Skin of body (tissue), 2 donors: Measurements from ENCODE around the gene CD2BP2. TPM values are rescaled to one million over a fixed set of nuclear protein-coding genes. Genes with fewer than 3 reads are reported as not detected.
"Not testable (repeated sequence)": the region's sequence is repeated elsewhere in the genome, so short reads cannot be mapped to it uniquely, and the experiment has no call there.

Experiments
- DNase-seq: peaks from one replicate; lab custom pipeline; 2025; lab: John Stamatoyannopoulos, UW
- total RNA-seq: library from RNA; depleted of rRNA; stranded (reverse); fragments of >200 nt; gene quantifications from one replicate; pipeline ENCODE4 v1.2.3, GENCODE V29; 2014

Gene CD2BP2
- total RNA-seq, 1 donor from 2014 or later, result 17.0 TPM

DNA sequence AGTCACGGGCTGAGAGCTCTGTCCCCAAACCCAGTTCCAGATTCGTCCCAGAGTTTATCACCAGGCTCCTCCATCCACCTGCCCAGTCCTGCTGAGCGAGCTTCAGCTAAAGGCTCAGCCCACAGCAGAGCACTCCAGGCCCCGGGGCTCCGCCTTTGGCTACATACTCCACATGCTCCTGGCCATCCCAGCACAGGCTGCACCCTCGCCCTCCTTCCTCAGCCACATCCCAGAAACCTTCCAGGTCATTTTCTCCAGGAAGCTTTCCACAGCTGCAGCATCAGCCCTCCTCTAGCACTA lies 4.7 kb upstream of the CD2BP2 start:
- DNase-seq, result no peak

DNA sequence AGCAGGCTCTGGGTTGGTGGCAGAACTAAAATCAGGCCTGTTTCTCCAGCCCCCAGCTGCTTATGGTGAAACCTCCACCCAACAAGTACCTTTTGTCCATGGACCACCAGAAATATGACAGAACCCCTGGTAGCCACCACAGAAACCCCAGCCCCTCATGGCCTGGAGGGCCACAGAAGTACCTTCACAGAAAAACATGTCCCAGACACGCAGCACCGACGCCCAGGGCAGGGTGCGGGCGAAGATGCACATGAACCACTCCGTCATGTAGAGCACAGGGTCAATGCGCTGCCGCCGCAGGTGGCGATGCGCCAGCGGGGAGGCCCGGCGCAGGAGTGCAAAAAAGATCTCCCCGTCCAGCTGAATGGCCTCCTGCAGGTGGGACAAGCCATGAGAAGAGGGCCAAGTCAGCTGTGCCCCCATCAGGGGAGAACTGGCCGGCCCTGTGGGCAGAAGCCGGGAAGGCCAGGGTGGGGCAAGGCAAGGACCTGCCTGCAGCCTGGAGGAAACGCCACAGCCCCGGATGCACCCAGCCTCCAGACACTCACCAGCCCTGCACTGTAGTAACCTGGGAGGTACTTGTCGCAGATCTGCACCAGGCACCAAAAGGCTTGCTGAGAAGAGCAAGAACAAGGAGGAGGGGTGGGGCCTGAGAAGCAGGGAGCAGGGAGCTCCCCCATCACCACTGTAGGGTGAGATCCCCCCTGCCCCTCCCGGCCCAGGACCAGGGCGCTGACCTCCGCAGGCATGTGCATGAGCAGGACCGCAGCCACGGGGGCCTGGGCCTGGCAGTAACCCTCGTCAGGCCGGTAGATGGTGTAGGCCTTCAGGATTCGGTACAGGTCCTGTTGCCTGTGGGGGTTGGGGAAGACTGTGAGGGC lies 4.1 kb upstream of the CD2BP2 start:
- DNase-seq, result no peak

DNA sequence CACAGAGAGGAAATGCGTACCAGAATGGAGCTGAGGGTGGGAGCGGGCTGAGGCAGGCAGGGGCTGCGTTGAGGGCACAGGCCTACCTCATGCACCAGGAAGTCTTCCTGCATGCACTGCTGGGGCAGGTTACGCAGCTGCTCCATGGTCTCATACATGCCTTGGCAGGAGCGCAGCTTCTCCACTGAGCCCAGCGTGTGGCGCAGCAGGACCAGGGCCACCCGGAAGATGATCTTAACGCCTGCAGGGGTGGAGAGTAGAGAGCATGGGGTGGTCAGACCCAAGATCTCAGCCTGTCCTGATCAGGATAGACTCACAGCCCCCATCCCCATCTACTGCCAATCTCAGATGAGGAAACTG lies 3.4 kb upstream of the CD2BP2 start:
- no peak for DNase-seq

DNA sequence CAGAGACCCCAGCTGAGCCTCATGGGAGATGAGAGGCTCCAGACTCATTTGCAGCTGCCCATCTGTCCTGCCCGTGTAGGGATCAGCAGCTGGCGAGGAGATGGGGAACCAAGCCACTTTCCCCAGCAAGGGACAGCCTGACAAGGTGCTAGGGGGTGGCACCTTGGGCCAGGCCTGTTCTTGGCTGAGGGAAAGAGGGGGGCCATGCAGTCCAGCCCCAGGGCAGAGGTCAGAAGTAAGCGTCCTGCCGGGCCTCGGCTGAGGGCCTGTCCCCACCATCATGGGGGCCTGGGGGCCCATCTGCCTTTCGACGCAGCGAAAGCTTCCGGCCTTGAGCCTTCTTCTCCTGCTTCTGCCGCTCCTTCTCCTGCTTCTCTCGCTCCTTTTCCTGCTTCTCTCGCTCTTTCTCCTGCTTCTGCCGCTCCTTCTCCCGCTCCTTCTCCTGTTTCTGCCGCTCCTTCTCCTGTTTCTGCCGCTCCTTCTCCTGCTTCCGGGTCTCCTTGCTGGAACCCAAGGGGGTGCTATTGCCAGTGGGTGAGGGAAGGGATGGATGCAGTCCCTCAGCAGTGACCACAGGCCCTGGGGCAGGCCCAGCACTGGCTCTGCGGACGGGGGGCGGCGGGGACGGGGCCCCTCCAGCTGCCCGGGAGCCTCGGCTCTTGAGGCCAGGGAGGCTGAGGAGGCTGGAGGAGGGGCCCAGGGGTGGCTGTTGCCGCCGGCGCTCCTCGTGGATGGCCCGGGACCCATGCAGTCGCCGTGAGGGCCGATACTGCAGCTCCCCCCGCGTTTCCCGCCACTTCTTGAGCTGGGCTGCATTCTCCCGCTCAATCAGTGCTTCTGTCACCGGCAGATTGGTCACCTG lies 2.8 kb upstream of the CD2BP2 start:
- DNase-seq, result no peak

DNA sequence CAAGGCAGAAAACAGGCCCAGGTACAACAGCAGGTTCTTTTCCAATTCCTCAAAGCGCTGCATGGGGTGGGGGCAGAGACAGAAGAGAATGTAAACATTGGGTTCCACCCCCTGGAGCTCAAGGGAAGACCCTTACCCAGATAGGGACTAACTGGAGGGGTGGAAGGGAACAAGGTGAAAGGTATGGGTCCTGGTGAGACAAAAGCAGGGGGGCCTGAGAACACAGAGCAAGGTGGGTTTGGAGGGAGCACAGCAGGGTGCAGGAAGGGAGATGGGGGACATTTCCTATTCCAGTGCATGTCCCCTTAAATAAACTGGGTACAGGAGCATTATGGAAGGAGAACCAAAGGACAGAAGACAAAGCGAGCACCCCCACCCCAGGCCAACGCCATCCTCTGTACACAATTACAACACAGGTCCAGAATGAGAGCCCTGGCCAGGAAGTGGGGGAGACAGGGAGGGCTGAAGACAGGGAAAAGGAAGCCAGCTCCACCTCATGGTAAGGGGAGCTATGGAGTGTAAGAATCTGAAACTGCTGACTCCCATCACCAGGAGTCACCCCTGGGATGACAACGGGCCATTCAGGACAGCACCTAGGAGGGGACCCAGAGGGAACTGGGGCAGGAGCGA lies 2.1 kb upstream of the CD2BP2 start:
- DNase-seq, result no peak

DNA sequence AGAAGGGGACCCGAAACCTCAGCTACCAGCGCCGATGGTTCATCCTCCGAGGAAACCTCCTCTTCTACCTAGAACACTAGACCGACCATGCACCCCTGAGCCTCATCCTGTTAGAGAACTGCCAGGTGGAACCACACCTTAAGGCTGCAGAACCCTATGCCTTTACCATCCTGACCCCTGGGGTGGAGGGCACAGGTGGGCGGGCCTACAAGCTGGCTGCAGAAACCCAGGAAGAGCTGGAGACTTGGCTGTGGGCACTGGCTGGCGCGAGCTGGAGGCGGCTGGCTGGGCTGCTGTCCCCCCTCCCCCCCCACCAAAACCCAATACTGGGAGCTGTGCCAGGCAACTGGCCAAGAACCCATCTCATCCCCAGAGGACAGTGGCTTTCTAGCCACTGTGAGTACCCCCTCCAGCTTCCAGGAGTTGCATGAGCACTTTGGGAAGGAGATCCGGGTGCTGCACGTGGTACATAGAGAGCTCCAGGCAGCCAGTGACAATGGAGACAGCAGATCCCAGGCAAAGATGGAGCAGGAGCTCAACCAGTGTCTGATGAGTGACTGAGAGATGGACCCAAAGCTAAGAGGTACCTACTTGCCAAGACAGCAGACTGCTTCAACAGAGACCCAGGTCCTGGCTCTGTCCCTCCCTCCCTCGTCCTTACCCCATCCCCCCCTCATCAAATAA lies 1.4 kb upstream of the CD2BP2 start:
- no peak for DNase-seq

DNA sequence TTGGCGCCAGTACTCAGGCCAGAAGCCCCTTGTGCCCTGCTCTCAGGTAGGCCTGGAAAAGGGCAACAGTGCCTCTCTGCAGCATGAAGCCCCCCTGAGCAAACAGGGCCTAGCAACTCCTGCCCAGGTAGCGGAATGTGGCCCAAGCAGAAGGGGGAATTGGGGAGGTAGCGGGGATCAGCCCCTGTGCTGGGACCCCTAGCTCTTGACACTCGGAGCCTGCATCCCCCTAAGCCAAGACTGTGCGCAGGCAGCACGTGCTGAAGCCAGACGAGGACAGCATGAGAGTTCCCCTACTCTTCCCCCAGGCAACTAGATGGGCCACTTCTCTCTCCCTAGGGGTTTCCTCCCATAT lies 823 bp upstream of the CD2BP2 start:
- DNase-seq, result no peak

DNA sequence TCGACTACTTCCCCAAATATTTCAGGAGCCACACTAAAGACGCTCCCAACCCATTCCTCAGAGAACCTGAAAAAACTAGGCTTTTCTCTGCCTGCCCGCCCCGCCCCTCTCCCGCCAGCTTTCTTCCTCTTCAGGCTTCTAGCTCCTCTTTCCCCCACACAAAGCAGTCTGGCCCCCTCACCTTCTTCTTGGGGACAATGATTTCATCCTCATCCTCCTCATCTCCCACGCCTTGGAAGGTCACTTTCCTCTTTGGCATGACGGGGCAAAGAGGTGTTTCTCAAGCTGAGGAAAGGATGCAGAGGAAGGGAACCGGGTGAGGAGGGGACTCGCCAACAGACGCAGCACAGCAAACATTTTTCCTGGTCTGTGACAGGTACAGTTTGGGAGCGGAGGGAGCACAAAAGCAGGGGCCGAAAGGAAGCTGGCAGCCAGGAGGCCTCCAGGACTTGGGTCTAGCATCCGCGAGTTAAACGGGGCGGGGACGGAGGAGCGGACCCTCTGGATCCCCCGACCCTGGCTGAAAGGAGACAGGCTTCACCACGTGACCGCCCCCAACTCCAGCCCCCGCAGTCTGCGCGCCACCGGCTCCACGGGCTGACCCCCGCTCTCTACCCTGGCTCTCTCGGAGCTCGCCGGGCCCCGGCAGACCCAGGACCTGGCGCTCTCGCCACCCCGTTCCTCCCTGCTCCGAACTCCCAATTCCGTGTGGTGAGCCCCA lies 525 bp downstream of the CD2BP2 start:
- DNase-seq, result no peak

DNA sequence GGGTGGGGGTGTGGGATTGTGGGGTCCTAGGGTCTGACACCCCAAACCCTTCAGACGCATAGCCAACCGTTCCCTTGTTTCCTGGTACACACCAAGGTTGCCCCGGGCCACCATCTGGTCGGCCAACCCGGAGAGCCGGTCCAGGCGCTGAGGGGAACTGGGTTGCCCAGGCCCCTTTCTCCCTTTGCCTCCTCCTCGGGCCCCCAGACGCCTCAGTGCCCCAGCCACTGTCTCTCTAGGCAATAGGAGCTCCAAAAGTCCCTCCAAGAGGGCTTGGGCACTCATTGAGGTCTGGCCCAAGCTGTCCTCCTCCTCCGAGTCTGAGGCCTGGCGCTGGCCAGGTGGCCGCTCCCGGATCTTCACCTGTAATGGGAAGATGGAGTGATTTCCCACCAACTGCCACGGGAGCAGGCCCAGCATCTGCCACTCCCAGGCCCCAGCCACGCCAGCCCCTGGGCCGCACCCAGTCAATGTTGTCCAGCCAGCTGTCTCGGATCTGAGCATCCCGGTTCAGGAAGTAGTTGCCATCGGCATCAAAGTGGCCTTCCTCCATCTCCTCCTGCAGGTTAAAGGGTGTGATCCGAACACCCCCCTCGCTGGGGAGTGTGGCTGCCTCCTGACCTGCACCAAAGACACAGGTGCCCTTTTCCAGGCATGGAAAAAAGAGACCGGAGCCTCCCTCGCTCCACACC lies 1.5 kb downstream of the CD2BP2 start:
- DNase-seq, result no peak

DNA sequence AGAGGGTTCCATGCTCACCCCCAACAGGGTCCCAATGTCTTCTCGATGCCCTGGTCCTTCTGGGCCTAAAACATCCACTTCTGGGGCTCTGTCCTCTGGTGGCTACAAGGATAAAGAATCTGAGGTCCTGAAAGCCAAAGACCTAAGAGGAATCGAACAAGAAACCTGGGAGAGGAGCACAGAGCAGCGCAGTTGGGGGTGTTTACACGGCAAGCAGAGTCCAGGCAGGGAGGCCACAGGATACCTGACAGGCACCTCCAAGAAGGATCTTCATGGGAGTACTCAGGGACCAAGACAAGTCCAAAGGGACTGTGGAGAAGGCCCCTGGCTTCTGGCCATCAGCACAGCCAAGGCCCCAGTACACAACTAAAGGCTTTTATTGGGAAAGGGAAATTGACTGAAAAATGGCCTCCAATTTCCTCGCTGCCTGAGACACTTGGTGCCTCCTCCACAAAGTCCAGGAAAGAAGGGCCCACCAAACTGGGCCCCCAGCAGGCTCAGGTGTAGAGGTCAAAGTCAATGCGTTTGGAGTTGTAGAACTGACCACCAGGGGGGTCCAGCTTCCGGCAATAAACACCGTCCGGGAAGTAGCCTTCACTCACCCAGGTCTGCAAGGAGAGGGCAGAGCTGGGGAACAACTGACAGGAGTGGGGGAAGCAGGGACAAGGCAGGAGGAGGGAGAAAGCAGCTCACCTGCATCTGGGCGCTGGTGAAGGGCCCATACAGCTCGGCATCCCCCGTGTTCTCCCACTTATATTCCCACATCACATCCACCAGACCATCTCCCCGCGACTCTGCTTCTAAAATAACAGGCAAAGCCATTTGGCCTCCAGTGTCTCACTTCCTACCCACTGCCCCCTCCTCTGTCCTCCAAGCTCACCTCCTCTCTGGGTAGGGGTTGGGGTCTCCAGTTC lies 2.4 kb downstream of the CD2BP2 start:
- DNase-seq, result no peak

DNA sequence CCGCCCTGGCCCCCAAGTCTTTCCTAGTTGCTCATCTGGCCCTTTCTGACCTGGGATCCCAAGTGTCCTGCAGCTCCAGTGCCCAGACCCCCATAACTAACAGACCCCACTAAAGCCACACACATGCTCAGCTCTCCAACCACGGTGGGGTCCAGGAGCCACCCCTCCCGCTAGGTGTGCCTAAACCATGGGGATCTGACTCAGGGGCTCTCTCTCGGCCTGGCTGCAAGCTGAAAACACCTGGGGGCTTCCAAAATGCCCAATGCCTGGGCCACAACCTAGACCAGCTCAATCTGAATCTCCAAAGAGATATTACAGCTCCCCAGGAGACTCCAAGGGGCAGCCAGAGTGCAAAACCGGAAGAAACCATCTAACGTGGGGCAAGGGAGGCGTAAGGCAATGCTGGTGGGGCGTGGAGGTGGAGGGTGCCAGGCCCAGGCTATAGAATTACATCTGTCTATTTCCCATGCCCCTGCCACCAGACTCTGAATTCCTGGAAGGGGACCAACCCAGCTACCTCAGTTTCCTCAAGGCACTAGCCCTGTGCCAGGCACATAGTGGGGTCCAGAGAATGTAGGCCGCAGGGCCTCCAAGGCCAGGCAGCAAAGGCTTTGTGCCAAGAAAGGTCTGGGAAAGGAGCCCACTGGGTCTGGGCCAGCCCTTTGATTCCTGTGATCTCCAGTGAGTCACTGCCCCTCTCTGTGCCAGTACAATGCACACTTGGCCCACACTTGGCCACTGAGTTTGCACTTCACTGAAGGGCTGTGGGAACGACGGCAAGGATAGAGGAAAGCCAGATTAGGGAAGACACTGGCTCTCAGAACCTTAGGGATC lies 3.3 kb downstream of the CD2BP2 start:
- DNase-seq, result no peak

DNA sequence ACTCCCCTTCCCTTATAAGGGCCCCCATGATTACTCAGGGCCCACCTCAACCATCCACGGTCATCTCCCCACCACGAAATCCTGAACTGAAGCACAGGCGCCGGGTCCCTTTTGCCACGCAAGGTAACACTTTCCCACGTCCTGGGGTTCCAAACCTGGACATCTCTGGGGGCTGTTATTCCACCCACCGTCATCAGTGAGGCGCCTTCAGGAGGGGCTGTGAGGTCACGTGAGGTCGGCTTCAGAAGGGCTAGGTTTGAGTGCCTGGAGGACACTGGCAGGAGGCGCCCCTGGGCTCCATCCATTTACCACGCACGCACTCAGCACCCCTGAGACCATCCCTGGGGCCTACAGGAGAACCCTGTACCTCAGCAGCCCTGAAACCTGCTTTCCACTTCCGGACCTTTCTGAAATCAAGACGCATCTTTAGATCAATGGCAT lies 4.1 kb downstream of the CD2BP2 start:
- DNase-seq, result no peak

DNA sequence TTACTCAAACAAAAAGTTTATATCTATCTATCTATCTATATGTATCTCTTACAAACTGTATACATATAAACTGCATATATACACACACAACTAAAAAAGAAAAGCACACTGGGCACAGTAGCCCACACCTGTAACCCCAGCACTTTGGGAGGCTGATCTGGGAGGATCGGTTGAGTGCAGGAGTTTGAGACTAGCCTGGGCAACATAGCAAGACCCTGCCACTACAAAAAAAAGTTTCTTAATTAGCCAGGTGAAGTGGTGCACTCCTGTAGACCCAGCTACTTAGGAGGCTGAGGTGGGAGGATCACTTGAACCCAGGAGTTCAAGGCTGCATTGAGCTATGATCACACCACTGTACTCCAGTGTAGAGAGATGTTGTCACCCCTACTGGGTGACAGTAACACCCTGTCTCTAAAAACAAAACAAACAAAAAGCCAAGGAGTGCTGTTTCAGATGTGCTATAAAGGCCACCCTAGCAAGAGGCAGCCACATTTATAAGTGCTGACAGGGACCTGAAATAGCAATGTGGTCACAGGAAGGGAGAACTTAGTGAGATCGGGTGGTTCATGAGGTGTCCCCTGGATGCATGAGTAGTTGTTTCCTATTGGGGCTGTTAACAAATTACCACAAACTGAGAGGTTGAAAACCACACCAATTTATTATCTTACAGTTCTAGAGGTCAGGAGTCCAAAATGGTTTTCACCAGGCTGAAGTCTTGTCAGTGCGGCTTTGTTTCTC lies 4.8 kb downstream of the CD2BP2 start:
- no peak for DNase-seq

DNA sequence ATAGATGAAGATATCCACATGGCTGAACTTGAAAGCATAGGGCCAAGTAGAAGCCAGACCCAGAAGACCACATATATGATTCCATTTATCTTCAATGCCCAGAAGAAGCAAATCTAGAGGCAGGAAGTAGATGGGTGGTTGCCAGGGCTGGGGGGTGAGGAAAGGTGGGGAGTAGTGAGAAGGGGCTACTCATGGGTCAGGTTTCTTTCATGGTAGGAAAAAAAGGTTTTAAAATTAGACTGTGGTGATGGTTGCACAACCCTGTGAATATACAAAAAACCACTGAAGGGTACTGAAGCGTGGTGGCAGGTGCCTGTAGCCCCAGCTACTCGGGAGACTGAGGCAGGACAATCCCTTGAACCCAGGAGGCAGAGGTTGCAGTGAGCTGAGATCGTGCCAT lies 5.4 kb downstream of the CD2BP2 start:
- DNase-seq, result no peak

DNA sequence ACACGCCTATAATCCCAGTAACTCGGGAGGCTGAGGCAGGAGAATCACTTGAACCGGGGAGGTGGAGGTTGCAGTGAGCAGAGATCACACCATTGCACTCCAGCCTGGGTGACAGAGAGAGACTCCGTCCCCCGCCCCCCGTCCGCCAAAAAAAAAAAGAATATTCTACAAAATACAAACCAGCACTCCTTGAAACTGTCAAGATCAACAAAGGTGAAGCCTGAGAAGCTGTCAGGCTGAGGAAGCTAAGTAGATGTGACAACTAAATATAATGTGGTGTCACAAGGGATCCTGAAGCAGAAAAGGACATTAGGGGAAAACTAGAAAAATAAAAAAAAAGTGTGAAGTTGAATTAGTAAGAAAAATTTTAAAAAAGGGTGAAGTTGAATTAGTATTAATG lies 6.2 kb downstream of the CD2BP2 start:
- DNase-seq, result no peak

DNA sequence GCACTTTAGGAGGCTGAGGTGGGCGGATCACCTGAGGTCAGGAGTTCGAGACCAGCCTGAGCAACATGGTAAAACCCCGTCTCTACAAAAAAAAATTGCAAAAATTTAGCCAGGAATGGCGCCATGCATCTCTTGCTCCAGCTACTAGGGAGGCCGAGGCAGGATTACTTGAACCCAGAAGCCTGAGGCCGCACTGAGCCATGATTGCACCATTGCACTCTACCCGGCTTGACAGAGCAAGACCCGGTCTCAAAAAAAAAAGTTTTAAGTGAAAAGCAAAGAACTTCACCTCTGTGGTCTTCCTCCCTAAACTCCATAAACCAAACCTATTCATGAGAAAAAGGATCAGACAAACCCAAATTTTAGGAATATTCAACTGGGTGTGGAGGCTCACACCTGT lies 7.0 kb downstream of the CD2BP2 start:
- no peak for DNase-seq

DNA sequence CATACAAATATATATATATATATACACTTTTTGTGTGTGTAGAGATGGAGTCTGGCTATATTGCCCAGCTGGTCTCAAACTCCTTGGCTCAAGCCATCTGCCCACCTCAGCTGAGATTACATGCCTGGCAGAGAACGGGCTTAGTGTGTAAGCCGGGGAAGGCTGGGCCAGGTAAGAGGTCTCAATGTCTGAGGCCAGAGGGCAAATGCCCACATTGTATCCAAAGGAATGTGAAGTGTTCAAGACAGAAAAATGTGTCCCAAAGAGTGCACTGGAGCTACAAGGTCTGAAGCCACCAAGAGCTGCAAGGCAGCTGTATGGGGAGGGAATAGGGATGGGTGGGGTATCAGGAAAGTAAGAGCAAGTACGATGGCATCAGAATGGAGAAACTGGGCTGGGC lies 8.8 kb downstream of the CD2BP2 start:
- DNase-seq, result no peak

DNA sequence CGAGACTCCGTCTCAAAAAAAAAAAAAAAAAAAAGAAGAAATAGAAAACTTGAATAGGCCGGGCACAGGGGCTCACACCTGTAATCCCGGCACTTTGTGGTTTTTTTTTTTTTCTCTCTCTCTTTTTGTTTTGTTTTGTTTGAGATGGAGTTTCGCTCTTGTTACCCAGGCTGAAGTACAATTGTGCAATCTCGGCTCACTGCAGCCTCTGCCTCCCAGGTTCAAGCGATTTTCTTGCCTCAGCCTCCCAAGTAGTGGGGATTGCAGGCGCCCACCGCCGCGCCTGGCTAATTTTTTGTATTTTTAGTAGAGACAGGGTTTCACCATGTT lies 11.7 kb downstream of the CD2BP2 start:
- not testable (repeated sequence) for DNase-seq
